Neural cell (in vitro differentiated cells): Measurements from ENCODE around the gene ZBTB46. TPM values are rescaled to one million over a fixed set of nuclear protein-coding genes. Genes with fewer than 3 reads are reported as not detected.

Source experiments
- H2AFZ ChIP-seq: fragments of 200-600, 300-800 bp; sonication (generic), shearing (Covaris generic); 2 replicates; pipeline ENCODE4 v1.6.0; 2014; ENCODE audit warnings: low read depth, mild to moderate bottlenecking, antibody characterized with exemption, low read length, moderate library complexity
- H3F3A ChIP-seq: fragments of 200-600 bp; shearing (Covaris generic); 2 replicates; pipeline ENCODE4 v1.6.1; 2016; ENCODE audit warnings: mild to moderate bottlenecking, moderate library complexity, mixed read lengths, antibody characterized with exemption, low read length; ENCODE audit not compliant: insufficient read depth, poor library complexity, severe bottlenecking
- H3K27ac ChIP-seq: fragments of 200-600, 300-800 bp; sonication (generic), shearing (Covaris generic); 2 replicates; pipeline ENCODE4 v1.5.1; 2014; ENCODE audit warnings: mild to moderate bottlenecking, low read length, moderate library complexity
- H3K27me3 ChIP-seq: fragments of 300-800, 200-600 bp; sonication (generic), shearing (Covaris generic); 2 replicates; pipeline ENCODE4 v1.6.0; 2014; ENCODE audit warnings: mild to moderate bottlenecking, low read depth, low read length, moderate library complexity; ENCODE audit not compliant: insufficient read depth
- H3K36me3 ChIP-seq: fragments of 300-800, 200-600 bp; sonication (generic), shearing (Covaris generic); 2 replicates; pipeline ENCODE4 v1.5.1; 2014; ENCODE audit warnings: mild to moderate bottlenecking, antibody characterized with exemption, low read length, moderate library complexity; ENCODE audit not compliant: insufficient read depth
- H3K4me2 ChIP-seq: fragments of 300-800, 200-600 bp; sonication (generic), shearing (Covaris generic); 2 replicates; pipeline ENCODE4 v1.6.0; 2014; ENCODE audit warnings: mild to moderate bottlenecking, low read length
- H3K4me3 ChIP-seq: fragments of 300-800, 200-600 bp; sonication (generic), shearing (Covaris generic); 2 replicates; pipeline ENCODE4 v1.5.1; 2014; ENCODE audit warnings: mild to moderate bottlenecking, low read length, moderate library complexity
- H3K79me2 ChIP-seq: fragments of 200-600 bp; shearing (Covaris generic); replicated peaks from 2 replicates; pipeline ENCODE4 v1.6.0; 2014; ENCODE audit warnings: mild to moderate bottlenecking, low read length, moderate library complexity; ENCODE audit not compliant: insufficient read depth
- H3K9ac ChIP-seq: fragments of 300-800, 200-600 bp; sonication (generic), shearing (Covaris generic); 2 replicates; pipeline ENCODE4 v1.6.1; 2016; ENCODE audit warnings: mild to moderate bottlenecking, low read length, mixed read lengths
- H3K9me2 ChIP-seq: fragments of 200-600 bp; shearing (Covaris generic); 2 replicates; pipeline ENCODE4 v1.6.1; 2016; ENCODE audit warnings: mild to moderate bottlenecking, low read length, mixed read lengths; ENCODE audit not compliant: insufficient read depth
- H3K9me3 ChIP-seq: fragments of 200-600, 300-800 bp; sonication (generic), shearing (Covaris generic); 2 replicates; pipeline ENCODE4 v1.6.1; 2016; ENCODE audit warnings: mild to moderate bottlenecking, mixed run types, low read length, moderate library complexity, mixed read lengths
- H4K20me1 ChIP-seq: fragments of 200-600 bp; shearing (Covaris generic); 2 replicates; pipeline ENCODE4 v1.6.1; 2016; ENCODE audit warnings: mild to moderate bottlenecking, mixed run types; ENCODE audit not compliant: insufficient read depth
- EP300 ChIP-seq: fragments of 450-650 bp; conservative IDR thresholded peaks from 2 replicates; pipeline ENCODE4 v1.6.1; 2014; ENCODE audit warnings: antibody characterized with exemption, mild to moderate bottlenecking, moderate library complexity; ENCODE audit not compliant: poor library complexity, severe bottlenecking
- EZH2 ChIP-seq: fragments of 200-600, 300-800 bp; shearing (Covaris generic), sonication (generic); IDR thresholded peaks from 2 replicates; pipeline ENCODE4 v1.6.1; 2014; ENCODE audit warnings: antibody characterized with exemption, low read length, borderline replicate concordance, mild to moderate bottlenecking; ENCODE audit not compliant: insufficient read depth, poor library complexity, severe bottlenecking
- MXI1 ChIP-seq: fragments of 450-650 bp; conservative IDR thresholded peaks from 2 replicates; pipeline ENCODE4 v1.6.1; 2014; ENCODE audit warnings: antibody characterized with exemption, mild to moderate bottlenecking; ENCODE audit not compliant: poor library complexity, severe bottlenecking
- POLR2AphosphoS5 ChIP-seq: IDR thresholded peaks from 2 replicates; pipeline ENCODE4 v1.6.1; 2012
- RAD21 ChIP-seq: fragments of 450-650 bp; conservative IDR thresholded peaks from 2 replicates; pipeline ENCODE4 v1.6.1; 2014; ENCODE audit warnings: antibody characterized with exemption, mild to moderate bottlenecking, moderate library complexity
- REST ChIP-seq: IDR thresholded peaks from 2 replicates; pipeline ENCODE4 v1.6.1; 2012; ENCODE audit warnings: borderline replicate concordance
- SMC3 ChIP-seq: fragments of 450-650 bp; conservative IDR thresholded peaks from 2 replicates; pipeline ENCODE4 v1.6.1; 2014; ENCODE audit warnings: antibody characterized with exemption, mild to moderate bottlenecking, moderate library complexity; ENCODE audit not compliant: poor library complexity
- TAF1 ChIP-seq: IDR thresholded peaks from 2 replicates; pipeline ENCODE4 v1.6.1; 2012; ENCODE audit warnings: low read depth
- polyA plus RNA-seq: library from polyadenylated mRNA; depleted of rRNA; stranded (reverse); fragments of >200 nt; gene quantifications from 2 replicates; pipeline ENCODE4 v1.2.3, GENCODE V29; 2014
- TF ChIP-seq, protein P1 (sequence below): fragments of 450-650 bp; IDR thresholded peaks from 2 replicates; pipeline ENCODE4 v1.5.1; 2014; ENCODE audit warnings: antibody characterized with exemption, mild to moderate bottlenecking, moderate library complexity; ENCODE audit not compliant: poor library complexity, severe bottlenecking

Gene ZBTB46
- polyA plus RNA-seq, 1 donor from 2014 or later: 15.0 TPM

DNA sequence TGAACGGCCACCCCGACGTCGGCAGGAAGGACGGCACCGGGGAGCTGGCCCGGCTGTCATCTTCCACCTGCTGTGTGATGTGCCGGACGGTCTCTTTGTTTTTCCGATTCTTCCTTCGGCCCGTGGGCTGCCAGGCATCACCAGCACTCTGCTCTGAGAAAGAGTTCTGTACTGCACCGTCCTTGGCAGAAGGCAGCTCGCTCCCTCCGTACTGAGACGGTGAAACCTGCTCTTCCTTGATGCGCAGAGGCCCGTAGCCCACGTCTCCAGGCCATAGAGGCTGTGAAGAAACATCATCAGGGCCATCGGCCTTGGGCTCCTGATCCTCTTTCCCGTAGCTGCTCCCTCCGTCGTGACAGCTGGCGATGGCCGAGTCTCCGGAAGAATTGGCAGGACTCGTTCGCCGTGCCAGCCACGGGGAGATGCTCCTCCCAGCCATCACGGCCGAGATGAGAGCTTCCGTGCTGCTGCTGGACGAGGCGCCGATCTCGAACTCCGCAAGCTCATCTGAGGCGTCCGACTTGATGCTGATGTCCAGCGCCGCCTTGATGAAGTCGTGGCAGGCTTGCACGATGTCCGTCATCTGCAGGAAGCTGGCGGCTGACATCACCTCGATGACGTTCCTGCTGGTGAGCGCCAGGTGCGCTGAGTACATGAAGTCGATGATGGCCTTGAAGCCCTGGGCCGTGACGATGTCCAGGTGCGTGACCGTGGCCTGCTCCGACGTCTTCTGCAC lies 41.1 kb downstream of the ZBTB46 start:
- H3K4me2 ChIP-seq: no peak overlapping the region
- H3K9me3 ChIP-seq: no peaks in the 10 kb centered on the region
- no peak overlapping the region for H3K27ac ChIP-seq
- H3K9ac ChIP-seq: no peak overlapping the region
- H3F3A ChIP-seq: peaks cover 3% of the 10 kb centered on the region
- H3K27me3 ChIP-seq: no peaks in the 10 kb centered on the region
- peaks cover 8% of the 10 kb centered on the region for H3K79me2 ChIP-seq
- no peaks in the 10 kb centered on the region for H4K20me1 ChIP-seq
- H3K4me3 ChIP-seq: no peak overlapping the region
- no peak overlapping the region for H2AFZ ChIP-seq
- TF ChIP-seq, protein P1, sequence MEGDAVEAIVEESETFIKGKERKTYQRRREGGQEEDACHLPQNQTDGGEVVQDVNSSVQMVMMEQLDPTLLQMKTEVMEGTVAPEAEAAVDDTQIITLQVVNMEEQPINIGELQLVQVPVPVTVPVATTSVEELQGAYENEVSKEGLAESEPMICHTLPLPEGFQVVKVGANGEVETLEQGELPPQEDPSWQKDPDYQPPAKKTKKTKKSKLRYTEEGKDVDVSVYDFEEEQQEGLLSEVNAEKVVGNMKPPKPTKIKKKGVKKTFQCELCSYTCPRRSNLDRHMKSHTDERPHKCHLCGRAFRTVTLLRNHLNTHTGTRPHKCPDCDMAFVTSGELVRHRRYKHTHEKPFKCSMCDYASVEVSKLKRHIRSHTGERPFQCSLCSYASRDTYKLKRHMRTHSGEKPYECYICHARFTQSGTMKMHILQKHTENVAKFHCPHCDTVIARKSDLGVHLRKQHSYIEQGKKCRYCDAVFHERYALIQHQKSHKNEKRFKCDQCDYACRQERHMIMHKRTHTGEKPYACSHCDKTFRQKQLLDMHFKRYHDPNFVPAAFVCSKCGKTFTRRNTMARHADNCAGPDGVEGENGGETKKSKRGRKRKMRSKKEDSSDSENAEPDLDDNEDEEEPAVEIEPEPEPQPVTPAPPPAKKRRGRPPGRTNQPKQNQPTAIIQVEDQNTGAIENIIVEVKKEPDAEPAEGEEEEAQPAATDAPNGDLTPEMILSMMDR: no peak
- TF ChIP-seq EZH2 (no peak), POLR2AphosphoS5 (no peak), SMC3 (no peak), REST (no peak), MXI1 (no peak), EP300 (no peak), RAD21 (no peak), TAF1 (no peak)
- H3K9me2 ChIP-seq: no peaks in the 10 kb centered on the region
- H3K36me3 ChIP-seq: no peaks in the 10 kb centered on the region

DNA sequence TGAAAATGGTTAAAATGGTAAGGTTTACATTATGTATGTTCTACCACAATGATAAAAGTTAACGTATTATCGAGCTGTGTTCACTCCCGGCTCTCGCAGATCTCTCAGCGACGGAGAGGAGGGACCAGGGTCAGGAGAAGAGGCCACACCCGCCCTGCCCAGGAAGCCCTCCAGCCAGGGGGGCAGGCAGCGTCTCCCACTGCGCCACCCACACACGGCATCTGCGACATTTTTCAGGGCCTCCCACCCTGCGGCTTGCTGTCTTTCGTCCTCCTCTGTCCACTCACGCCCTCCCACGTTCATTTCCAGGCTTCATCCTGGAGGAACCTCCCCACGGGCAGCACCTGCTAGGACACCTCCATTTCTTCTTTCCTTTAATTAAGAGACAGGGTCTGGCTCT lies 43.3 kb downstream of the ZBTB46 start:
- peaks cover 4% of the 10 kb centered on the region for H3K79me2 ChIP-seq
- no peak overlapping the region for H3K4me2 ChIP-seq
- TF ChIP-seq SMC3 (no peak), RAD21 (no peak), EP300 (no peak), POLR2AphosphoS5 (no peak), REST (no peak), MXI1 (no peak), EZH2 (no peak), TAF1 (no peak)
- TF ChIP-seq, protein P1: no peak
- no peaks in the 10 kb centered on the region for H3K36me3 ChIP-seq
- H3K27me3 ChIP-seq: no peaks in the 10 kb centered on the region
- H3K27ac ChIP-seq: no peak overlapping the region
- H3K9me3 ChIP-seq: no peaks in the 10 kb centered on the region
- no peak overlapping the region for H3K9ac ChIP-seq
- no peak overlapping the region for H3K4me3 ChIP-seq
- no peaks in the 10 kb centered on the region for H4K20me1 ChIP-seq
- H3K9me2 ChIP-seq: no peaks in the 10 kb centered on the region
- H3F3A ChIP-seq: peaks cover 3% of the 10 kb centered on the region
- no peak overlapping the region for H2AFZ ChIP-seq
